Peyer's patch (tissue), 4 donors: ENCODE results near the gene MAML3.
"Not testable (repeated sequence)": the region's sequence is repeated elsewhere in the genome, so short reads cannot be mapped to it uniquely, and the experiment has no call there.

Experiments
- CTCF ChIP-seq, 6 experiments: fragments of 450-650 bp in 4 of 6; fragments of 200-600 bp in 2 of 6; sonication (generic) in 1 of 6; IDR thresholded peaks; one replicate each; pipeline ENCODE4 v1.5.1; 2017 to 2019; ENCODE audit warnings: antibody characterized with exemption in 6 of 6, mild to moderate bottlenecking in 3 of 6, moderate library complexity in 1 of 6
- POLR2A ChIP-seq, 2 donors: fragments of 450-650 bp; IDR thresholded peaks; one replicate each; pipeline ENCODE4 v1.5.1; 2017; ENCODE audit warnings: antibody characterized with exemption in 2 of 2, mild to moderate bottlenecking in 2 of 2, moderate library complexity in 2 of 2

DNA sequence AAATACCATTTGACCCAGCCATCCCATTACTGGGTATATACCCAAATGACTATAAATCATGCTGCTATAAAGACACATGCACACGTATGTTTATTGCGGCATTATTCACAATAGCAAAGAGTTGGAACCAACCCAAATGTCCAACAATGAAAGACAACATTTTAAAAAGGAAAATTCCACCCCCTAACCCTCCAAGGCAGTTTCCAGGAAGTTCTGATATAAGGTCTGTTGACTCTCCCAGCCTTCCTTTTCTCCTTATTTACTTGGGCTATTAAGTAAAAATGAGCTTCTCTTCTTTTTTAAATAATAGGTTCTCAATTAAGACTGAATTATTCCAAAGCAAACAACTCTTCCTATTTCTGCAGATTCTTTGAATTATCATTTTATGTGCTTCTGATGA, 209.1 kb downstream of the MAML3 start:
- TF ChIP-seq CTCF, POLR2A (IDR thresholded peaks at IDR 0.05): not testable (repeated sequence)
